Muscle layer of colon (tissue), 2 donors: ENCODE measurements around the gene RBFOX2.
A peak's percentile ranks its signal among the peaks of the same experiment; 100 is the strongest.

ENCODE experiments used
- H3K27ac ChIP-seq: one replicate; pipeline ENCODE4 v1.7.0; 2013; ENCODE audit warnings: low read depth, mild to moderate bottlenecking, low read length, moderate library complexity
- H3K27me3 ChIP-seq, 2 donors: one replicate each; pipeline ENCODE4 v1.7.0; 2013; ENCODE audit warnings: low read length in 2 of 2, mild to moderate bottlenecking in 2 of 2; ENCODE audit not compliant: insufficient read depth in 2 of 2, control insufficient read depth in 1 of 2
- H3K36me3 ChIP-seq: one replicate; pipeline ENCODE4 v1.7.0; 2013; ENCODE audit warnings: mild to moderate bottlenecking, low read length; ENCODE audit not compliant: insufficient read depth
- H3K4me1 ChIP-seq: one replicate; pipeline ENCODE4 v1.7.0; 2013; ENCODE audit warnings: mild to moderate bottlenecking, low read length; ENCODE audit not compliant: insufficient read depth
- H3K4me3 ChIP-seq, 2 donors: one replicate each; pipeline ENCODE4 v1.7.0; 2013; ENCODE audit warnings: low read length in 2 of 2, low read depth in 1 of 2, mild to moderate bottlenecking in 1 of 2, moderate library complexity in 1 of 2
- H3K9ac ChIP-seq: one replicate; pipeline ENCODE4 v1.7.0; 2013; ENCODE audit warnings: low read length
- H3K9me3 ChIP-seq: one replicate; pipeline ENCODE4 v1.7.0; 2013; ENCODE audit warnings: mild to moderate bottlenecking, low read length
- donor health status: abdominal sarcoma.
- donor health status: Adenocarcinoma of cecum.

The RBFOX2 gene

DNA sequence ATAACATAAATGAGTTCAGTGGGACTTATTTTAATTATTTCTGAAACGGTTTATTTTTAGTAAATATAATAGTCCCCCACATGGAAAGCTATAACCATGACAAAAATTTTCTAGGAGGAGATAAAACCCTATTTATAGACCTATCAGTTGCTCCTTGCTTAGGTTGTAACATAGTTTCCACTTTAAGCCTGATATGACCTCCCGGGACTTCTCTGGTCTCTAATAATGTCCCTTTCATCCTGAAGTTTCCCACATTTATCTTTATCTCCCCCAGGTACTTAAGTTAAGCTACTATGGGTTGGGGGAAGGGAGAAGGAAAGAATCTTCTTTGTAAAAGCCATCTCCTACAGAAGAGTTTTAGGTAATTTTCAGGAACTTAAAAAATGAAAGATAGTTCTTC lies 117.7 kb downstream of the RBFOX2 start:
- Histone ChIP-seq H3K4me1 (peaks cover 47% of the 10 kb centered on the region), H3K4me3 (no peak overlapping the region), H3K9me3 (no peaks in the 10 kb centered on the region), H3K27me3 (no peaks in the 10 kb centered on the region), H3K36me3 (no peaks in the 10 kb centered on the region), H3K9ac (no peak overlapping the region), H3K27ac (no peak overlapping the region)

DNA sequence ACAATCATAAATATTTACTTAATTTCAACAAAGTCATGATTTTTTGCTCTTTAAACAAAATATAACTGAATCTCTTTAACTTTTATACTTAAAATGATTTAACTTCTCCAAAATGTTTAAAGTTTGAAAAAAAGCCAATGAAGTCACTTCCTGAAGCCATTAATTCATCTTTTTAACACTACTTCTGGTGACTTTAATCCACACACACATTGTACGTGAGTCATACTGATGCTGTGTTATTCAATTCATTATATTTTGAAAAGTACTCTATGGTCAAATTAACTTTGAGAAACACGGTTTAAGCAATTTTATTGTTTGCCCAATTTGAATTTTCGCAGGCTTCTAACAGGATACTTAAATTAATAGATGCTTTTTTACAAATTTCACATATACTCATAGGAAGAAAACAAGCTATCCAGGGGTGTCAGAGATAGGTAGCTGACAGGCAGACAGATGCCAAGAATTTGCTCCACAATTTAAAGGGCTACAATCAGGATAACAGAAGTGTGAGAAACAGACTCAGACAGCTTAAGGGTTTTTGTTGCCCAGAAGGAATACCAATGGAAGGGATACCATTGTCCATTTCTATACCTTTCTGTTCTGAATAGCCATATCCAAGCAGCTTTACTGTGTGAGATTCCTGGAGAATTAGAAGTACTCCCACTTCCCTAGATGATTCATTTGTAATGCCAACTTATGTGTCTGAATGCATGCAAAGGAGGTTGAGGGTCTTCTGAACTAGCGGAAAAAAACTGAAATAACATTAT lies 118.4 kb downstream of the RBFOX2 start:
- no peak overlapping the region for H3K4me3 ChIP-seq
- no peaks in the 10 kb centered on the region for H3K9me3 ChIP-seq
- H3K9ac ChIP-seq: no peak overlapping the region
- peaks cover 45% of the 10 kb centered on the region for H3K4me1 ChIP-seq
- H3K27ac ChIP-seq: no peak overlapping the region
- no peaks in the 10 kb centered on the region for H3K27me3 ChIP-seq
- no peaks in the 10 kb centered on the region for H3K36me3 ChIP-seq

DNA sequence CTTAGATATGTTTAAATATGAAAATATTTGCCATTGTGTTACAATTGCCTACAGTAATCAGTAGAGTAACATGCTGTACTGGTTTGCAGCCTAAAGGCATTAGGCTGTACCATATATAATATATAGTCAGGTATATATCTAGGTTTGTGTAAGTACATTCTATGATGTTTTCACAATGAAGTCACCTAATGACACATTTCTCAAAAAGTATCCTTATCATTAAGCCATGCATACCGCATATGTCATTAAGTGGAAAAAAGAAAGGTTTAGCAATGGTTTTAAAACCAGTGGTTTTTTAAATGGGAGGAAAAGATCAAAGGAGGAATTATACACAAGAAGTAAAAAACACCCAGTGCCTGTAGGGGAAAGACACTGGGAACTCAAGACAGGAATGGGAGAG lies 122.7 kb downstream of the RBFOX2 start:
- Histone ChIP-seq H3K27me3 (no peaks in the 10 kb centered on the region), H3K36me3 (no peaks in the 10 kb centered on the region), H3K9ac (no peak overlapping the region), H3K4me3 (no peak overlapping the region), H3K27ac (no peak overlapping the region), H3K4me1 (peaks cover 41% of the 10 kb centered on the region), H3K9me3 (no peaks in the 10 kb centered on the region)

DNA sequence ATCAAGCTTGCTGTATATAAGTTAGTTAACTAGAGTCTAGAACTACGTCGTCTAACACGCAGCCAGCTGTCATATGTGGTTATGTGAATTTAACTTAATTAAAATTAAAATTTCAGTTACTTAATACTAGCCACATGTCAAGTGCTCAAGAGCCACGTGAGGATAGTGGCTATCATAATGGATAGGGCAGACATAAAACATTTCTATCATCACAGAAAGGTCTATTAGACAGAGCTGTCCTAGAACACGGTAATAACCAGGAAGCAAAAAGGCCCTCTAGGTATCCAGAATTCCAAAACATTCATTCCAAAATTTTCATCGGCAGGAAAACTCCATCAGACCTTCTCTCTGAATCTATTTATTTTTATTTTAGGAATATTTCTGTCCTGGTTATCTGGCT lies 123.9 kb downstream of the RBFOX2 start:
- Histone ChIP-seq H3K27ac (no peak overlapping the region), H3K4me1 (peaks cover 45% of the 10 kb centered on the region), H3K27me3 (no peaks in the 10 kb centered on the region), H3K36me3 (no peaks in the 10 kb centered on the region), H3K4me3 (no peak overlapping the region), H3K9me3 (no peaks in the 10 kb centered on the region), H3K9ac (no peak overlapping the region)

DNA sequence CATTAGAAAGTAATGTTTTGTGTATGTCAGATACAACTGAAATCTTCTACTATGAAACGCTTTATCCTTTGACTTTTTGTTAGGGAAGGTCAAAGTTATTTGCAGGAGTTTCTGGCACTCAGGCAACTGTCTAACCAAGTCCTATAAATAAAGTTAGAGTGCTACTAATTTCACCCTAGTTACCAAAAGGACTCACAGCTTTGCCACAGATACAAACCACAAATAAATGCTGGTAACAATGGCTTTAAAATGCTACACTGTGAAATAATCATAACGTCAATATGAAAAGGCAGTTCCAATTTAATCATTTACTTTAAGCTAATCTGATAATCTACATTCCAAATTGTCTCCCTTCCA lies 124.3 kb downstream of the RBFOX2 start:
- Histone ChIP-seq H3K4me1 (peaks cover 46% of the 10 kb centered on the region), H3K9me3 (no peaks in the 10 kb centered on the region), H3K36me3 (no peaks in the 10 kb centered on the region), H3K27me3 (no peaks in the 10 kb centered on the region), H3K9ac (no peak overlapping the region), H3K4me3 (no peak overlapping the region), H3K27ac (no peak overlapping the region)

DNA sequence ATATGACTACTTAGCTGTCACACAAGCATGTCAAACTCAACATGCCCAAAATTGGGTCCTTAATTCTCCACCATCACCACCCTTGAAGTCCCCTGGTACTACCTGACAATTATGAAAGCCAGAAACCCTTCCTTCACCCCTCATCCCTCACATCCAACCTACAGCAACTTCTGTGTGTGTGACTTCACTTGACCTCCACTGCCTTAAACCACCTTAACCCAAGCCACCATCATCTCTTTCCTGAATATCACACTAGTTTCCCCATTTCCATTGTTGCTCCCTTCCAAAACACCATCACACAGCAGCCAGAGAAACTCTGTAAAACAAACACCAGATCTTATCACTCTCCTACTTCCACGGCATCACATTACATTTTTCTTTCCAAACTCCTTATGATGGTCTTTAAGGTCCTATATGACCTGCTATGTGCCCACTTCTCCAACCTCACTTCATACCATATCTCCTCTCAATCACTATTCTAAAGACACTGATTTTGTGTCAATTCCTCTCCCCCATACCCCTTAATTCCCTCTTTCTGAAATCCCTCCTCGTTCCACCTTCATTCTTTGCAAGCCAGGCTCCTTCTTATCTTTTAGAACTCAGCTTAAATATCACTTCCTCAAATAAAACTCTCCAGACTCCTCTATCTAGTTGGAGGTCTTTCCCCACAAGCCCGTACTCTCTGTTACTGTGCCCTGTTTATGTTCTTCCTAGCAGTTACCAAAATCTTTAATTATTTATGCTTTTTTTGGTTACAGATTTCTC lies 124.9 kb downstream of the RBFOX2 start:
- Histone ChIP-seq H3K27ac (no peak overlapping the region), H3K4me3 (no peak overlapping the region), H3K27me3 (no peaks in the 10 kb centered on the region), H3K9me3 (no peaks in the 10 kb centered on the region), H3K36me3 (no peaks in the 10 kb centered on the region), H3K4me1 (peaks cover 46% of the 10 kb centered on the region), H3K9ac (no peak overlapping the region)

DNA sequence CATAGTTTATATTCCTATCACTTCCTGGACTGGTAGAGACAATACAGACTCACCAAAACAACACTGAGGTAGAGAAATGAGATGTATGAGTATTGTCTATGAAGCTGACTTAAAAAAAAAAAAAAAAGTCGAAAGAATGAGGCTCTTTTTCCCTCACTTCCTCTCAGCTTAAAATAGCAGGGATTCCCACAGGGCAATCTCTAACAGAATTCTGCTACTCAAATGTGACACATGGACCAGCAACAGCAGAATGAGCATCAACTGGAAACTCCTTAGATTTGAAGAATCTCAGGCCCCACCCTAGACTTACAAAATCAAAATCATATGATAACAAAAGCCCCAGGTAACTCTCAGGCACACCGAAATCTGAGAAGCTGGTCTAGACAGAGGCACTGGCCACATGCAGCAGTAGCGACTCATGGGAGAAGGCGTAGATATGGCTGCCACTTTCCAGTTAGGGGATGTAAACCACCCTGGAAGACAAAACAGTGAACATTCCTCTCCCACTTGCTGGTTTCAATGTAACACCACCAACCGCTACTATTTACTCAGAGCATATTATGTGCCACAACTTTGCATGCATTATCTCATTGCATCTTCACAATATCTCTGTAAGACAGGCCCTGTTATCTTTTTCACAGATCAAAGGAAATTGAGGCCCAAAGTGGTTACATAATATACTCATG lies 128.0 kb downstream of the RBFOX2 start:
- H3K27ac ChIP-seq: no peak overlapping the region
- H3K9me3 ChIP-seq: no peaks in the 10 kb centered on the region
- H3K9ac ChIP-seq: no peak overlapping the region
- H3K27me3 ChIP-seq: no peaks in the 10 kb centered on the region
- no peaks in the 10 kb centered on the region for H3K36me3 ChIP-seq
- H3K4me3 ChIP-seq: no peak overlapping the region
- H3K4me1 ChIP-seq: peaks cover 54% of the 10 kb centered on the region

DNA sequence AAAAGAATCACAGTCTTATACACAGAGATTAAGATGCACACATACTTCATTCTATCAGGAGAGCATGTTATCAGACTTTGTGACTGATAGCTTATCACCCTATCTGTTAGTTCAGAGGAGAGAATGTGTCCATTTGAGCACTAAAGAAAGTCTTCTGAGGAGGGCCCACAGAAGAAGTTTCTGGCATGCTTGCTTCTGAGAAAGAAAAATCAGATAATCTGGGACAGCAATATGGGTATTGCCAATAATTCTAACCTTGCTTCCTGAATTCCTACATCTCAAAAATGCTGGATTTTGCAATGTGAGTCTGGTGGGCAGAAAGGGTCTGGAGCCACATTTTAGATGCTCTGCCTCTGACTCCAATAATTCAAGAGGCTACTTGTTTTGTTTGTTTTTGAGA lies 128.9 kb downstream of the RBFOX2 start:
- Histone ChIP-seq H3K36me3 (no peaks in the 10 kb centered on the region), H3K4me1 (peaks cover 54% of the 10 kb centered on the region), H3K9me3 (no peaks in the 10 kb centered on the region), H3K27ac (no peak overlapping the region), H3K27me3 (no peaks in the 10 kb centered on the region), H3K9ac (no peak overlapping the region), H3K4me3 (no peak overlapping the region)

DNA sequence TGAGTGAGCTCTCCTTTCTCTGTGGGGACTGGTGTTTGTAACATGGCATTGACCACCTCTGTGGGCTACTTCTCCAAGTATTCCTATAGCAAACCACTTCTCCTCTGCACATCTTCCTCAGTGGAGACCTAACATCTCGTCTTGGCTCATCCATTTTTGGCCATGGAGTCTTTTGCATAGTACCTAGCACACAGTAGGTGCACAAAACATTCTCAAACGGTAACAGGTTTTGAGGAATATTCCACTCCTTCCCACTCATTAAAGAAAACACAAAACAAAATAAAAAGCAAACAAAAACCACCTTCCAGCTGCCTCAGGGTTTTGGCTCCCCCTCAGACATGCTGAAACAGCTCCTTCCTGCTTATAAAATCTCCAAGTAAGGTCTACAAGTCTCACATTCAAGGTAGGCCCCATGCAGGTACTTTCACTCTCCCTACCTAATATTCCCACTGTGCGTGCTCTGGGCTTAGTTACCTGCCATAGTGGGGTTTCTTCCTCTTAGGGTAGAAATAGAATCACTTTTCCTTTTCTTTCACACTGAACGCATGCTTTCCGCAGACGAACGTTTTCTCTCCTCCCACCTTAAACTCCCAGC lies 132.4 kb downstream of the RBFOX2 start:
- H3K9me3 ChIP-seq: no peaks in the 10 kb centered on the region
- H3K9ac ChIP-seq: no peak overlapping the region
- peaks cover 51% of the 10 kb centered on the region for H3K4me1 ChIP-seq
- H3K27me3 ChIP-seq: no peaks in the 10 kb centered on the region
- no peaks in the 10 kb centered on the region for H3K36me3 ChIP-seq
- no peak overlapping the region for H3K4me3 ChIP-seq
- peak overlapping the region; percentile 20 for H3K27ac ChIP-seq

DNA sequence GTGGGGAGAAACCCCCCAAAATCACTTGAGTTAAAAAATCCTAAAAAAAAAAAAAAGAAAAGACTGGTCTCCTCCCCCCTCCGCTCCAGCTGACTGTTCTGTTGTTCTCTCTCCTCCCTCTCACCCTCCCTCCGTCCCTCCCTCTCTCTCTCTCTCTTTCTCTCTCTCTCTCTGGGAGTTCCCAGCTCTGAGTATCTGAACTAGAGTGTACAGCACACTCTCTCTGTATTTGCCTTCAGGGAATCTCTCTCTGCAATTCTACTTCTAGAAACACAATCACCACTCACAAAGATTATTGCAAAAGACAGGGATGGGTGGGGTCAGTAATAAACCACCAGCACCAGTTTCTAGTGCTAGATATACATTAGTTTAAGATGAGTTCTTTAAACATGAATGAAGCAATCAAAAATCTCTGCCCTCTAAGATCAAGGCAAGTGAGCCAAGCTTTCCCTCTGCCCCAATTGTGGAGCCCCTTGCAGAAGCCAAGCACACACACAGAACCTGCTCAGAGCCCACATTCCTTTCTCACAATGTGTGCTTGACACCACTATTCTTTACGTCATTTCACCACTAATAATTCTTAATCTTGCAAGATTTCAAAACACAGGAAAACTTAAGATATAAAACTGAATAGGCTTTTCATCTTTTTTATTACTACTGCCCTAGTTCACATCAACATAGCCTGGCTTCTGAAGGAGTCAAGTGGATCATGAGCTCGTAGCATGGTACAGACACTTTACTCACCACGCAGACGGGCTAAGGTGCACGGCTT lies 133.5 kb downstream of the RBFOX2 start:
- Histone ChIP-seq H3K36me3 (no peaks in the 10 kb centered on the region), H3K27ac (peak overlapping the region; percentile 20), H3K9ac (peak overlapping the region; percentile 45), H3K27me3 (no peaks in the 10 kb centered on the region), H3K4me1 (peaks cover 41% of the 10 kb centered on the region), H3K4me3 (peak overlapping the region; percentile 37 to 64), H3K9me3 (no peaks in the 10 kb centered on the region)

DNA sequence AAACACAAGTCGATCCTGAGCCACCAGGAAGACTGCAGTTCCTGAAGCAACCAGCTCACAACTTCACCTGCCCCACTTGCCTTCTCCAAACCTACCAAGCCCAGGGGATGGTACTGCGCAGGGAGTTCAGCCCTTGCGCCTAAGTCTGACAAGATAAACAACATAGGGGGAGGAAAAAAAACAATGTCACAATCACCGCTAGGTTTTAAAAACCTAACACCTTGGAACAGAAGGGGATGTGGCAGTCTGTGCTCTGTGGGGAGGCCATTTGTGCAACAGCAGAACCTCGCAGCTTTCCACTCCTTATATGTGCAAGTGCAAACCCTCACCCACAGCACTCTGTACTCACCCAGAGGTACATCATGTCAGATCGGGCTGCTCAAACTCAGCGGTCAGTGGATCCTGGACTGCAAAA lies 134.2 kb downstream of the RBFOX2 start:
- no peaks in the 10 kb centered on the region for H3K9me3 ChIP-seq
- no peaks in the 10 kb centered on the region for H3K27me3 ChIP-seq
- peaks cover 36% of the 10 kb centered on the region for H3K4me1 ChIP-seq
- H3K9ac ChIP-seq: peak overlapping the region; percentile 45
- H3K27ac ChIP-seq: peak overlapping the region; percentile 20
- H3K4me3 ChIP-seq: peak overlapping the region; percentile 37 to 64
- H3K36me3 ChIP-seq: no peaks in the 10 kb centered on the region
